Activated CD4-positive, CD25-positive, alpha-beta regulatory T cell treated with anti-CD3 and anti-CD28 coated beads, Interleukin-2, amount 50 U/mL, for 72 hours (primary cell): ENCODE results near the gene FRMD4A.

Source experiments
- DNase-seq: peaks from one replicate; pipeline ENCODE4 v3.0.0; 2021

Gene FRMD4A

DNA sequence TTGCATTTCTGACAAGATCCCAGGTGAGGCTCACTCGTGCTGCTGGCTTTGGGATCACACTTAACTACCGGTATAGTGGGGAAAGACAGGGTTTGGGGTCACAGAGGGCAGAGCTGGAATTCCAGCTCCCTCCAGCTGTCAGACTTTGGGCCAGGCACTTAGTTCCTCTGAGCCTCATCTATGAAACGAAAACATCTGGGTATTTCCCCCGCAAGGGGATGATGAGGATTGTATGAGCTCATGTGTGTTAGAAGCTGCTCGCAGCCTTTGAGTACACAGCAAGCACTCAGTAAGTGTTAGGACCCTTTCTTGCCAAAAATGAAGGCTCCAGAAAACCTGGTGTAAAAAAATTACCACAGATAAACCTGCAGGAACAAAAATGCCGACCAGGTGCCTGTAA, 677.9 kb downstream of the FRMD4A start:
- DNase-seq = no peak

DNA sequence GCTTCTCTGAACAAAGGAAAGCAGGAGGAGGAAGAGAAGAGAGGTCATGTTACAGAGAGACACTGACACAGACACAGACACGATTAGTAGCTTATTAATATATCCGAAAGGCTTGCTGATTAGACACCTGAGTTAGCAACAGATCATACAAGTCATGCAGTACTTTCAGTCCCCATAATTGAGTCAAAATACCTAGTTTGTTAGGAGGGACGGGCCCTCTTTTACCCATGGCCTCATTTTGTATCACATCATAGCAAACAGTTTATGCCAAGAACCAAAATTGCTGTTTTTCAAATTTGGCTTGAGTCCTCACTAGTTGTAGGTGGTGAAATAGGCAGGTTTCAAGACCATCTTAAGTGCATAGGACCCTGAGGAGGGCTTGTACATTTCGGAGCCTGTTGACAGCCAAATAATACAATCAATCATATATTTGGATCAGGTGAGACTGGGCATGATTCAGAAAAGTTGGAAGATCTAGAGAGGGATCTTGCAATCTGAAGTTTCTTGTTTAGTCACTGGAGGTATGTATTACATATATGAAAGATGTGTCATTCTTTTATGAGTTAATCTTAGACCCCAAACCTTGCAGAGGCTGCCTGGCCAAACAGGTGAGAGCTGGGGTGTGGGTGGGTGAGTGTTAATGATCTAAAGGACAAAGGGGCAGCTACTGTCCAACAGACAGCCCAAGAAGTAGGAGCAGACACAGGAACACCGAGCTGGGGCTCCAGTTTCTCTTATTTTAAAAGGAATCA, 678.6 kb downstream of the FRMD4A start:
- DNase-seq = no peak

GRCh38 chr10:13650961-13651360, 679.8 kb downstream of the FRMD4A start:
- no peak for DNase-seq

DNA sequence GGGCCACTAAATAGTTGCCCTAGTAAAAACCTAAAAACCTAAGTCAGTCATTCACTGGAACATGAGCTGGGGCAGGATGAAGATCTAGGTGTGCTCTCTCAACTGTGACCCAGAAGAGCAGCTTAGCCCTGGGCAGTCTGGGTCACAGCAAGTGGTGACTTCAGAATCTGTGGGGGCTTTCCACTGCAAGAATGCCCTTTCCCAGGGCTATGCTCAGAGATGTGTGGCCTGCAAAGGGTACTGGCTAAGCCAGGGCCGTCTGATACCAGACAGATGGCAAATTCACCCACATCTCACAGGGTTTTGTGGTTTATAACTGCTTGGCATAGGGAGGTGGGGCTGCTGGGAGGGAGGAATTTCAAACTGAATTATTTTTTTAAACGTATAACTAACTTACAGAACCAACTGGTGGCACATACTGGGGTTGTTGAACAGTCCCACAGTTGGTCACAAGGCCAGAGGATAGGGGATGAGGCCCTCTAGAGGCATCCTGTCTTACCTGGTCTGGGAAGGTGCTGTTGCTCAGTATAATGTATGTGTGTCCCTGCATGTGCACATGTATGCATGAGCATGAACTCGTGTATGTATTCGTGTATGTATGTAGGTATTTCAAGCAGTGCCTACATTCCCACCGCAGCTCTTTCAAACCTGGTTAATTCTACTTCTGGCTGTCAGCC, 680.7 kb downstream of the FRMD4A start:
- no peak for DNase-seq

DNA sequence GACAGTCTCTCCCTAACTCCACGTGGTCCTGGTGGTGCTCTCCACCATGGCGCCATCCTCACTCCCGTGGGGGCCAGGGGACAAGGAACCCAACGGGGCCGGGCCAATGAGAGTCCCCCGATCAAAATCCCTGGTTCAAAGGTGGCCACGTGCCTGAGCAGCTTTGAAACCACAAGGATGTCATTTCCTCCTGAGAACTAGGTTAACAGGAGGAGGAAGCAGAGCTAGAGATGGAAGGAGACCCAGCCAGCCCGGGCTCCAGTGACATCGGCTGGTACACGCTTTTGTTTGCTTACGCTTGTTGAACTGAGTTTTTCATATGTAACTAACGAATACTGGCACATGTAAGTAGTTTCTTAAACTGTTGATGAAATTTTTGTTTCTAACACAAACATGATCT, 682.3 kb downstream of the FRMD4A start:
- no peak for DNase-seq

DNA sequence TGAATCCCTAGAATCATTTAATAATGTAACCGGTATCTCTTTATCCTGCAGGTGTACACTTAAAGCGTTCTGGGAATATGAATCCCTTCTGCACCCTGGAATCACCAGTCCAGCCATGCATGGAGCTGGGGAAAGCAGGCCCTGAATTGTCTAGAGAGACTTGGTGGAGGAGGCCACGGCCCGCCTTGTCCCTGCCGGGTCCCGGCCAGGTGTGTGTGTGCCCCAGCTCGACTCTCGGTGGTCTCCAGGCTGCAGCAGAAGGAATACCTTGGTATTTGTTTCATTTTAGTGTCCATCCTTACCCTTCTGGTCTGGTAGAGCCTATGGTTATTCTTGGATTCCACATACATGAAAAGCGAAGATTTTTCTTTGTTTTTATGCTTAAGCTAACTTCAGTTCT, 685.9 kb downstream of the FRMD4A start:
- DNase-seq = no peak

- DNase-seq = no peak
Observed at GRCh38 chr10:13643016-13643415, 687.7 kb downstream of the FRMD4A start.

DNA sequence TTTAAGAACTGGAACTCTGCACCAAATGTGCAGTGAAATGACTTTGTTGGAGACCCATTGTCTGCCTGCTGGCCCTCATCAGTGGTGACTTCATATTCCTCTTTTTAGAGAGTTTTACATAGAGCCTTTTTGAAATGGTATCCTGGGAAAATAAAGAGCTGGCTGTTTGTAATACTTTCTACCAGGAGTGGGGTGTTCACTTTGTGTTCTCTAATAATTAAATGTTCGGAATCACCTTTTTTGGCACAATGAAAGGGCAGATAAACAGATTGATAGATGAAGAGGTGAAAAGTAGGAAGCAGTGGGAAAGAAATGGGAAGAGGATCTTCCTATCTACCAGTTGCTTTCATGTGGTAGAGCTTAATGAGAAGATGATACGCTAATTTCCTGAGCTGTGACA, 688.4 kb downstream of the FRMD4A start:
- no peak for DNase-seq

DNA sequence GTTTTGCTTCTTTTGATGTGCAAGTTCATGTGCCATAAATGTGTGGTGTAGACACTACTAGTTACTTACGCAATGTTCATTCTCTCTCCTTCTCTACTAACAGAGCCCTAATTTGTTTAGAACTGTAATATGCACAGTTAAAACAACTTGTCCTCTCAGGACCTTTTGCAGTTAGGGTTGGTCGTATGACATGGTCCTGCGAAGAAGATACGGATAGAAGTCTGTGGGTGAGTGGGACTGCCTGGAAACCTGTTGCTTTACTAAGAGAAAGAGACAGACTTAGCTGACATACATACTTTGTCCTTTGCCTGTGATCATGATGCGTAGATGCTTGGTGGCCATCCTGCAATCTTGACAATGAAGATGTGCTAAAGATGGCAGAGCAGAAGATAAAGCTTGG, 692.8 kb downstream of the FRMD4A start:
- DNase-seq = no peak

- no peak for DNase-seq
Observed at GRCh38 chr10:13637303-13637856, 693.3 kb downstream of the FRMD4A start.

DNA sequence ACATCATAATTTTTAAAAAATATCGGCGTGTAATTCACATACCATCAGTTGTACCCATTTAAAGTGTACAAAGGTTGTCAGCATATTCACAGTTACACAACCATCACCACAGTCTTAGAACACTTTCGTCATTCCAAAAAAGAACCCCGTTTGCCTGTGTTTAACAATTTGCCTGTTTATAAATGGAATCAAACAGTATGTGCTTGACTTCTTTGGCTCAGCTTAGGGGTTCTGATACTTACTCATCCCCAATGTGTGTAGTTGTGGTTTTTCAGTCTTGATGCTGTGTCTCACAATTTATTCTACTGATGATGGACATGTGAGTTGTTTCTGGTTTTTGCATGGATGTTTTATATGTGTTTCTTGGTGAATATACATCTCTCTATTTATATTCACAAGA, 693.9 kb downstream of the FRMD4A start:
- DNase-seq = no peak

DNA sequence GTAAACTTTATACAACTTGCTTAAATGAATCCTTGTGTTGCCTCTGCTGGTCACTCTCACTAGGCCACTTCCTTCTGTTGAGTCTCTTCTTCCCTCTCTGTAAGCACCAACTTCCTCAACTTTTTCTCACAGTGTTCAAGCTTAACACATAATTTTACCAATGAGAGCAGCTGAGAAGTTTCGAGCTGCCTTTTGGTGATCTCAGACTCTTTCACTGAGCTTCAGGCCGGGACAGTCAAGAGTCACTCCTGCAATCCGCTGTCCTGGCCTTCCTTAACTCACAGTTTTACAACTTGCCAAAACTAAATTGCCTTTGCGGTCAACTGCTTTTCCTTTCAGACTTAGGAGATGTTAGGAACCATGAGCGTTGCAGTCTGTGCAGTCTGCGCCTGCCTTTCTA, 696.5 kb downstream of the FRMD4A start:
- no peak for DNase-seq

- DNase-seq = no peak
Observed at GRCh38 chr10:13633689-13634088, 697.0 kb downstream of the FRMD4A start.

DNA sequence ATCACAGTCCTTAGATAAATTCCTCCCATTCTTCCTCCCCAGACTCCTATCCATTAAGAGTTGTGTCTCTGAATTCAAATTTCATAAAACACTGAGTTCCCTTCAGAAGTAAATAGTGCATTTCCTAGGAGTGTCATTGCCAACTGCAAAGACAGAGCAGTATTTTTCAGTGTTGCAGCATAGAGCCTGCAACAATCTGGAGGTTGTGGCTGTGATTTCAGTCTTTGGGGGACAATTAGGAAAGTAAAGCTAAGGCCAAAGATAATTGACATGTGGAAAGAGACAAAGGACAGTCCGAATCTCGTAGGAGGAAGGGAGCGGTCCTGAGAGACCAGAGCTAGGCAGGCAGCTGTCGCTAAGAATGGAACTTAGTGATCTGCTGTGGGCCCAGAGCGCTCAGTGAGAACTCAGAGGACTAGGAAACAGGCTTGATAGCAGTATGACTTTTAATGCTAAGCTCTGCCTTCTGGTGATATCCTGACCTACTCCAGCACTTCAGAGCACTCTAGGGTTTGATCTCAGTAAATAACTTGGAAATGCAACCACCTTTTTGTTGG, 697.8 kb downstream of the FRMD4A start:
- DNase-seq = no peak

- DNase-seq = no peak
Observed at GRCh38 chr10:13632440-13632839, 698.3 kb downstream of the FRMD4A start.

- no peak for DNase-seq
Observed at GRCh38 chr10:13631594-13631993, 699.1 kb downstream of the FRMD4A start.

- DNase-seq = no peak
Observed at GRCh38 chr10:13630231-13630630, 700.5 kb downstream of the FRMD4A start.

- DNase-seq = no peak
Observed at GRCh38 chr10:13629116-13629515, 701.6 kb downstream of the FRMD4A start.

DNA sequence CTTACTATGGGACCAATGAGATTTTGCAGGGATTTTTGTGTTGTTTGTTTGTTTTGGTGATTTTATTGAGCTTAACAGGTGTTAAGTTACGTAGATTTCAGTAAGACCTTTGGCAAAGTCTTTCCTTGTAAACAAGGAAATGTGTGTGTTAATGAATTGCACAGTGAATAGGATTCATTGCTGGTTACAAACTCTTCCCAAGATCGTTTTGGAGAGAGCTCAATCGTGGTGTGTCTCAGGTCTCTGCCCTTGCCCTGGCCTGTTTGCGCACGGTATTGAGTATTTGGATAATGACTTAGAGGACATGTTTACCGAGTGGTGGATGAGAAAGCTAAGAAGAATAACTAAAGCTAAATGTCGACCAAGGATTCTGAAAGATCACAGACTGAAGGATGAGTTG, 702.1 kb downstream of the FRMD4A start:
- DNase-seq = no peak

DNA sequence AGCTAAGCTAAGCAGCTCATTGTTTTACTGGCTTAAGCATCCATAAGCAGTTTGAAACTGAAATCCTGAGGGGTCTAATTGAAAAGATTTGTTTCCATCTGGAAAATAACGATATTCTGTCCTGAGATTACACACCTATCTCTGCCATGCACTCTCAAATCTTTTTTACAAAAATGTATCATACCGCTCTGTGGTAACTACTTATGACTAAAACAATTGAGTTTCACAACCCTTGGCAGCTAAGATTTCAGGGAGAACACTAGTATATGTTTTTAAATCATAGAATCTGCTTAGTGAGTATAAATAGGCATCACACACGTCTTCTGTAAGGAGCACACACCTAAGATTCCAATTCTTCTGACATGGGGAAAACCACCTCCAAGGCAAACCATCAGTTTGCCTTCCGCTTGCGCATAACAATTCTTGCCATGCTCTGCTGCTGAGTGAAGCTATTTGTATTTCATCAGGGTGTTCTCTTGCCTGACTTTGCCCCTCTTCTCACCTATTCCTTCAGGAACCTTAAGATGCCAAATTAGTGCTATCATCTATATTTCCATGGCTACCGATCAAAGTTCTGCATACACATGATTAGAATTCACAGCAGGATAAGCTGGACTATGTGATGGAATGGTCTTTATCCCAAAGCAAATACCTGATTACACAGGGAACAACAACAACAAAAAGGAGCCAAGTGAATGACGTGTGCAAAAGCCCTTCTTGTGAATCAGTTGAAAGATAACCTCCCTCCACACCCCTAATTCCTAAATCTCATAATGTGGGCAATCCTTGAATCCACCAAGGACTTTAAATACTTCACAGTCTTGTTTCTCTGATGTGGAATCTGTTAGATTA, 703.0 kb downstream of the FRMD4A start:
- DNase-seq = no peak

DNA sequence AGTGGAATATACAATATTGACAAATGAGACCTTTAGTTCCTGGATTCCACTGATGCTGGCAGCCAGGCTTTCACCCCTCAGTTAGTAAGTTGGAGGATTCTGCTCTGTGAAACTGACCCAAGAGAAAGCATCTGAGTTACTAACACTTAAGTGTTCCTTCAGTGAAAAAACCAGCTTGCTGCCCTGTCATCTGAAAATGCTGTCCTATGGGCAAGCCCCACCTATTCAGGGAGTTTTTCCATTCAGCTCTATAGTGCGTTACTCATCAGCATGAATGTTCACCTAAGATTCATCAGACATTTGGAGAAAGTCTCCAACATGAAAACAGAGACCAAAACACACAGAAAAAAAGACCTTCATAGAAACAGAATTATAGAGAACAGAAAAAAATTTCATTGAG, 706.1 kb downstream of the FRMD4A start:
- no peak for DNase-seq

- DNase-seq = no peak
Observed at GRCh38 chr10:13621931-13622330, 708.8 kb downstream of the FRMD4A start.

GRCh38 chr10:13617116-13617515, 713.6 kb downstream of the FRMD4A start:
- DNase-seq = no peak
